ENCODE data around the gene BHLHA15. TPM values are rescaled to one million over a fixed set of nuclear protein-coding genes. Genes with fewer than 3 reads are reported as not detected.

The BHLHA15 gene
- total and polyA plus RNA-seq, 9 of the 15 experiments (the other 6 are each of a cell fraction or from before 2014, with no cell fraction given) = 0.22 to 2.0 (median 1.1) TPM; not detected in 4

- TF ChIP-seq ZNF639 (CRISPR knock-in tag; conservative IDR thresholded peaks at IDR 0.05 in 1 of 2, IDR thresholded peaks at IDR 0.05 in 1 of 2) (no peak), ZKSCAN8 (CRISPR knock-in tag; IDR thresholded peaks at IDR 0.05) (0 out of 2 replicates have a peak, but pooled peaks have one; percentile 8), E2F1 (CRISPR knock-in tag; IDR thresholded peaks at IDR 0.05) (no peak)
These were observed 4.6 kb downstream of the BHLHA15 start (continued) for GRCh38 chr7:98215561-98216495.

- Histone ChIP-seq H3K4me2 (ENCODE audit: insufficient read depth, low read length) (no peak overlapping the region), H3K4me1 (replicated peaks in 1 of 2; ENCODE audit: control insufficient read depth in 2 of 2, insufficient read depth in 2 of 2, low read length in 2 of 2) (peaks cover 11 to 46% of the 10 kb centered on the region in 2 experiments; a peak in 3 of 5 replicates), H3K27me3 (ENCODE audit: control insufficient read depth in 2 of 2, insufficient read depth in 2 of 2, low read length in 2 of 2) (peaks cover 14 to 42% of the 10 kb centered on the region in 2 experiments; a peak in 4 of 5 replicates), H3K9me3 (replicated peaks; ENCODE audit: control insufficient read depth, insufficient read depth, low read depth, low read length) (no peaks in the 10 kb centered on the region), H3K36me3 (ENCODE audit: control insufficient read depth, insufficient read depth, low read length) (no peaks in the 10 kb centered on the region), H3K9ac (ENCODE audit: insufficient read depth in 1 of 2, low read depth in 2 of 2, low read length in 2 of 2) (0 out of 4 replicates have a peak overlapping the region, but pooled peaks of 1 of the 2 experiments have one; percentile 23), H3K9me1 (ENCODE audit: control insufficient read depth, insufficient read depth, low read length) (no peaks in the 10 kb centered on the region), H3K79me2 (ENCODE audit: control insufficient read depth, insufficient read depth, low read length) (no peaks in the 10 kb centered on the region), H2AFZ (ENCODE audit: low read depth, low read length) (no peak overlapping the region), H4K20me1 (replicated peaks; ENCODE audit: control insufficient read depth, insufficient read depth, low read length) (peaks cover 12% of the 10 kb centered on the region), H3K4me3 (no peak overlapping the region), H3K27ac (ENCODE audit: extremely low read depth, low read depth, low read length) (no peak overlapping the region)
- DNase-seq (ENCODE audit: extremely low read depth in 1 of 4, low spot score in 3 of 4) (no peak), ATAC-seq (no peak), FAIRE-seq (no peak)
- ChIA-PET POLR2A (interaction anchor here (0.6 kb wide), 1 partner anchor 16 kb away, joined by 3 read pairs; no protein-coding TSS in a partner anchor), CTCF (ENCODE audit: low intra/inter-chr PET ratio) (no interaction called here)
- 29% methylated on average over 15 of the region's 24 CpGs for WGBS (ENCODE audit: insufficient coverage, low coverage, missing lambda C conversion rate)
- intact Hi-C loops (cut with micrococcal nuclease) (no loop called here), in situ Hi-C loops (cut with MboI) (no loop called here)
- no TSS peak for BruUV-seq (replicated peaks)
- no peak for TF ChIP-seq RFX5 (IDR thresholded peaks at IDR 0.05; ENCODE audit: low read depth, low read length)
- no peak for TF ChIP-seq ARID3A (IDR thresholded peaks at IDR 0.05; ENCODE audit: borderline replicate concordance, low read depth, low read length)
- TF ChIP-seq ZBTB5 (IDR thresholded peaks at IDR 0.05) = no peak
These were observed 5.8 kb downstream of the BHLHA15 start for GRCh38 chr7:98216941-98217622.

All from K562 (cell line).